Liver (tissue), 9 donors: ENCODE data around the gene ZNF711. TPM values are rescaled to one million over a fixed set of nuclear protein-coding genes. Genes with fewer than 3 reads are reported as not detected.
"Not testable (repeated sequence)": the region's sequence is repeated elsewhere in the genome, so short reads cannot be mapped to it uniquely, and the experiment has no call there.

ENCODE experiments used
- DNase-seq: peaks from one replicate; pipeline ENCODE4 v3.0.0-alpha.2; 2017; ENCODE audit warnings: low spot score
- H3K27ac ChIP-seq, 2 donors: one replicate each; pipeline ENCODE4 v1.7.0; 2013; ENCODE audit warnings: inconsistent platforms in 2 of 2, low read length in 2 of 2, control low read depth in 1 of 2, low read depth in 1 of 2, mild to moderate bottlenecking in 1 of 2
- H3K27me3 ChIP-seq, 4 donors: one replicate each; pipeline versions ENCODE4 v1.6.1 to v1.7.0; 2013; ENCODE audit warnings: low read length in 3 of 4, inconsistent platforms in 1 of 4, mild to moderate bottlenecking in 1 of 4, moderate library complexity in 1 of 4; ENCODE audit not compliant: control insufficient read depth in 4 of 4, insufficient read depth in 4 of 4
- H3K36me3 ChIP-seq, 4 donors: one replicate each; pipeline versions ENCODE4 v1.6.1 to v1.7.0; 2013; ENCODE audit warnings: low read length in 3 of 4, mild to moderate bottlenecking in 3 of 4, low read depth in 1 of 4, moderate library complexity in 1 of 4; ENCODE audit not compliant: control insufficient read depth in 4 of 4, insufficient read depth in 3 of 4
- H3K4me1 ChIP-seq, 4 donors: one replicate each; pipeline versions ENCODE4 v1.6.1 to v1.7.0; 2013; ENCODE audit warnings: low read length in 3 of 4, mild to moderate bottlenecking in 3 of 4, moderate library complexity in 1 of 4; ENCODE audit not compliant: control insufficient read depth in 4 of 4, insufficient read depth in 4 of 4
- H3K4me3 ChIP-seq, 3 donors: one replicate each; pipeline versions ENCODE4 v1.6.1 to v1.7.0; 2013; ENCODE audit warnings: low read length in 3 of 3, control low read depth in 1 of 3, low read depth in 1 of 3, mild to moderate bottlenecking in 1 of 3
- H3K9ac ChIP-seq, 2 donors: one replicate each; pipeline ENCODE4 v1.7.0; 2013; ENCODE audit warnings: low read length in 2 of 2, mild to moderate bottlenecking in 2 of 2, moderate library complexity in 2 of 2, control low read depth in 1 of 2, low read depth in 1 of 2
- H3K9me3 ChIP-seq, 4 donors: one replicate each; pipeline versions ENCODE4 v1.6.1 to v1.7.0; 2013; ENCODE audit warnings: low read length in 3 of 4; ENCODE audit not compliant: control insufficient read depth in 4 of 4
- WGBS: extraction: QIAGEN DNeasy Blood & Tissue Kit; methylation state at CpG from one replicate; pipeline ENCODE4 v1.1.7; 2013; 5-methylcytosine and 5-hydroxymethylcytosine counted together
- polyA plus RNA-seq, 2 donors: library from polyadenylated mRNA; stranded (reverse) in 1 of 2; unstranded in 1 of 2; fragments of 200-250 nt in 1 of 2; fragments of >200 nt in 1 of 2; fragmentation: Nextera tagmentation in 1 of 2; extraction: Ambion mirVana in 1 of 2; gene quantifications; one replicate each; pipeline versions ENCODE4 v1.2.1 to v1.2.3, GENCODE V29; 2013 to 2015
- total RNA-seq, 2 donors: library from RNA; depleted of rRNA; stranded (reverse); fragments of >200 nt; gene quantifications; one replicate each; pipeline ENCODE4 v1.2.3, GENCODE V29; 2014
- donor health status: healthy.
- donor health status: healthy.
- donor health status: healthy.
- donor health status: healthy.
- donor health status: healthy.

Gene ZNF711
- total and polyA plus RNA-seq, 4 donors: 0.21 to 11.4 (median 0.97) TPM

DNA sequence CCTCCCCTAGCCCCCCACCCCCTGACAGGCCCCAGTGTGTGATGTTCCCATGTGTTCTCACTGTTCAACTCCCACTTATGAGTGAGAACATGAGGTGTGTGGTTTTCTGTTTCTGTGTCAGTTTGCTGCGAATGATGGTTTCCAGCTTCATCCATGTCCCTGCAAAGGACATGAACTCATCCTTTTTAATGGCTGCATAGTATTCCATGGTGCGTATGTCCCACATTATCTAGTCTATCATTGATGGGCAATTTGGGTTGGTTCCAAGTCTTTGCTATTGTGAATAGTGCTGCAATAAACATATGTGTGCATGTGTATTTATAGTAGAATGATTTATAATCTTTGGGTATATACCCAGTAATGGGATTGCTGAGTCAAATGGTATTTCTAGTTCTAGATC lies 67.6 kb downstream of the ZNF711 start:
- H3K27me3 ChIP-seq, H3K9me3 ChIP-seq: not testable (repeated sequence)
- 93% methylated on average over 2 of the region's 2 CpGs for WGBS

More for the DNA sequence above, 67.6 kb downstream of the ZNF711 start:
- not testable (repeated sequence) for H3K36me3 ChIP-seq, H3K4me3 ChIP-seq, H3K9ac ChIP-seq, DNase-seq, H3K4me1 ChIP-seq, H3K27ac ChIP-seq

Other genes with a start within 250 kb of the ZNF711 start
- 10 to 100 TPM; 12.0 to 12.1 TPM for gene APOOL, start 240.1 kb upstream of the ZNF711 start, total RNA-seq
- 1 to 10 TPM; 7.5 to 9.3 TPM for gene APOOL, start 240.1 kb upstream of the ZNF711 start, polyA plus RNA-seq
- under 1 TPM in 1 of 2 donors, not detected in 1; 0.05 TPM for gene SATL1, start 212 bp upstream of the ZNF711 start, total RNA-seq
- not detected for gene SATL1, start 212 bp upstream of the ZNF711 start, polyA plus RNA-seq
- under 1 TPM; 0.14 to 0.75 TPM for gene POF1B, start 135.7 kb downstream of the ZNF711 start, total RNA-seq
- under 1 TPM; 0.15 to 0.22 TPM for gene POF1B, start 135.7 kb downstream of the ZNF711 start, polyA plus RNA-seq